NCI-H524 treated with DMSO at 0.1 percent for 48 hours (cell line): ENCODE measurements around the gene ATP8A2.

Experiments used
- DNase-seq: peaks from one replicate; lab custom pipeline; 2025; lab: John Stamatoyannopoulos, UW

The ATP8A2 gene

GRCh38 chr13:25384758-25385410, 13.1 kb downstream of the ATP8A2 start:
- no peak for DNase-seq

- DNase-seq: no peak
These were observed 20.2 kb downstream of the ATP8A2 start for GRCh38 chr13:25391932-25392331.

- no peak for DNase-seq
These were observed 22.8 kb downstream of the ATP8A2 start for GRCh38 chr13:25394402-25395060.

GRCh38 chr13:25397763-25398162, 26.0 kb downstream of the ATP8A2 start:
- no peak for DNase-seq

- no peak for DNase-seq
These were observed 29.2 kb downstream of the ATP8A2 start for GRCh38 chr13:25400925-25401324.

- DNase-seq: no peak
These were observed 30.2 kb downstream of the ATP8A2 start for GRCh38 chr13:25401958-25402357.

- no peak for DNase-seq
These were observed 34.6 kb downstream of the ATP8A2 start for GRCh38 chr13:25406377-25406776.

- DNase-seq: no peak
These were observed 38.2 kb downstream of the ATP8A2 start for GRCh38 chr13:25409938-25410337.

- DNase-seq: peak; percentile 65
These were observed 43.5 kb downstream of the ATP8A2 start for GRCh38 chr13:25415241-25415640.

- no peak for DNase-seq
These were observed 45.8 kb downstream of the ATP8A2 start for GRCh38 chr13:25417535-25417934.

GRCh38 chr13:25420161-25420560, 48.4 kb downstream of the ATP8A2 start:
- DNase-seq: peak; percentile 17

- DNase-seq: no peak
These were observed 49.8 kb downstream of the ATP8A2 start for GRCh38 chr13:25421612-25422011.

GRCh38 chr13:25422153-25422552, 50.4 kb downstream of the ATP8A2 start:
- DNase-seq: no peak

GRCh38 chr13:25423831-25424230, 52.1 kb downstream of the ATP8A2 start:
- no peak for DNase-seq

- DNase-seq: no peak
These were observed 57.7 kb downstream of the ATP8A2 start for GRCh38 chr13:25429466-25429865.

- DNase-seq: no peak
These were observed 60.9 kb downstream of the ATP8A2 start for GRCh38 chr13:25432691-25433090.

- no peak for DNase-seq
These were observed 68.3 kb downstream of the ATP8A2 start for GRCh38 chr13:25440061-25440460.

- no peak for DNase-seq
These were observed 74.5 kb downstream of the ATP8A2 start for GRCh38 chr13:25446261-25446660.

- peak; percentile 14 for DNase-seq
These were observed 75.6 kb downstream of the ATP8A2 start for GRCh38 chr13:25447396-25447795.

- DNase-seq: no peak
These were observed 82.1 kb downstream of the ATP8A2 start for GRCh38 chr13:25453850-25454365.

GRCh38 chr13:25455146-25455545, 83.4 kb downstream of the ATP8A2 start:
- DNase-seq: no peak

- DNase-seq: no peak
These were observed 85.8 kb downstream of the ATP8A2 start for GRCh38 chr13:25457566-25457965.

- no peak for DNase-seq
These were observed 90.7 kb downstream of the ATP8A2 start for GRCh38 chr13:25462301-25463125.
